ENCODE results near the gene TRUB2. TPM values are rescaled to one million over a fixed set of nuclear protein-coding genes. Genes with fewer than 3 reads are reported as not detected.

TRUB2 gene
- total and polyA plus RNA-seq, 2 of the 8 experiments (the other 6 are each of a cell fraction or from before 2014, with no cell fraction given), result 20.7 to 37.8 TPM

- TF ChIP-seq, protein P1, sequence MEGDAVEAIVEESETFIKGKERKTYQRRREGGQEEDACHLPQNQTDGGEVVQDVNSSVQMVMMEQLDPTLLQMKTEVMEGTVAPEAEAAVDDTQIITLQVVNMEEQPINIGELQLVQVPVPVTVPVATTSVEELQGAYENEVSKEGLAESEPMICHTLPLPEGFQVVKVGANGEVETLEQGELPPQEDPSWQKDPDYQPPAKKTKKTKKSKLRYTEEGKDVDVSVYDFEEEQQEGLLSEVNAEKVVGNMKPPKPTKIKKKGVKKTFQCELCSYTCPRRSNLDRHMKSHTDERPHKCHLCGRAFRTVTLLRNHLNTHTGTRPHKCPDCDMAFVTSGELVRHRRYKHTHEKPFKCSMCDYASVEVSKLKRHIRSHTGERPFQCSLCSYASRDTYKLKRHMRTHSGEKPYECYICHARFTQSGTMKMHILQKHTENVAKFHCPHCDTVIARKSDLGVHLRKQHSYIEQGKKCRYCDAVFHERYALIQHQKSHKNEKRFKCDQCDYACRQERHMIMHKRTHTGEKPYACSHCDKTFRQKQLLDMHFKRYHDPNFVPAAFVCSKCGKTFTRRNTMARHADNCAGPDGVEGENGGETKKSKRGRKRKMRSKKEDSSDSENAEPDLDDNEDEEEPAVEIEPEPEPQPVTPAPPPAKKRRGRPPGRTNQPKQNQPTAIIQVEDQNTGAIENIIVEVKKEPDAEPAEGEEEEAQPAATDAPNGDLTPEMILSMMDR (IDR thresholded peaks at IDR 0.05; ENCODE audit: control extremely low read depth in 1 of 3, insufficient read depth in 1 of 3, low read depth in 1 of 3, low read length in 3 of 3), result no peak
- no peak; the same call in 1 of the 2 replicates for TF ChIP-seq BACH1 (IDR thresholded peaks at IDR 0.05; ENCODE audit: low read length)
- peak; percentile 55; the same call in 1 of the 2 replicates for TF ChIP-seq SIX5 (IDR thresholded peaks at IDR 0.05; ENCODE audit: low read depth, low read length)
- peak; percentile 36; the same call in 1 of the 2 replicates for TF ChIP-seq POLR2AphosphoS5 (IDR thresholded peaks at IDR 0.05; ENCODE audit: low read depth, low read length)
- TF ChIP-seq, protein P2, sequence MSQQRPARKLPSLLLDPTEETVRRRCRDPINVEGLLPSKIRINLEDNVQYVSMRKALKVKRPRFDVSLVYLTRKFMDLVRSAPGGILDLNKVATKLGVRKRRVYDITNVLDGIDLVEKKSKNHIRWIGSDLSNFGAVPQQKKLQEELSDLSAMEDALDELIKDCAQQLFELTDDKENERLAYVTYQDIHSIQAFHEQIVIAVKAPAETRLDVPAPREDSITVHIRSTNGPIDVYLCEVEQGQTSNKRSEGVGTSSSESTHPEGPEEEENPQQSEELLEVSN (IDR thresholded peaks at IDR 0.05), result peak; percentile 6; the same call in 1 of the 2 replicates
- TF ChIP-seq JUND (IDR thresholded peaks at IDR 0.05; ENCODE audit: low read length), result 0 out of 2 replicates have a peak, but pooled peaks have one; percentile 37
- no peak for TF ChIP-seq BCL11A (IDR thresholded peaks at IDR 0.05; ENCODE audit: low read depth in 2 of 2, low read length in 2 of 2)
- peak; percentile 32; the same call in 1 of the 2 replicates for TF ChIP-seq ATF2 (IDR thresholded peaks at IDR 0.05; ENCODE audit: low read length)
- TF ChIP-seq TAF7 (optimal IDR thresholded peaks at IDR 0.05; ENCODE audit: borderline replicate concordance, low read depth, low read length), result no peak
- TF ChIP-seq TEAD4 (IDR thresholded peaks at IDR 0.05; ENCODE audit: low read depth, low read length), result peak; percentile 29; the same call in 1 of the 2 replicates
- peak; percentile 24 to 52; a peak in 2 of 4 replicates for TF ChIP-seq SIN3A (conservative IDR thresholded peaks at IDR 0.05 in 1 of 2, IDR thresholded peaks at IDR 0.05 in 1 of 2; ENCODE audit: low read depth in 1 of 2, low read length in 2 of 2)
- TF ChIP-seq CBX5 (IDR thresholded peaks at IDR 0.05; ENCODE audit: low read depth, low read length), result no peak
- TF ChIP-seq TAF1 (IDR thresholded peaks at IDR 0.05; ENCODE audit: low read depth, low read length), result 0 out of 2 replicates have a peak, but pooled peaks have one; percentile 43
- TF ChIP-seq HDAC6 (IDR thresholded peaks at IDR 0.05; ENCODE audit: low read depth, low read length), result no peak
- TF ChIP-seq CEBPB (IDR thresholded peaks at IDR 0.05; ENCODE audit: low read depth, low read length), result peak; percentile 90
- no peak for TF ChIP-seq MAFK (IDR thresholded peaks at IDR 0.05; ENCODE audit: low read depth, low read length)
- TF ChIP-seq YY1 (IDR thresholded peaks at IDR 0.05; ENCODE audit: low read depth, low read length), result peak; percentile 15; the same call in 1 of the 2 replicates
- peak in 1 of 2 experiments; percentile 75; a peak in 2 of 3 replicates for TF ChIP-seq POLR2A (IDR thresholded peaks at IDR 0.05; ENCODE audit: control extremely low read depth in 1 of 2, low read depth in 2 of 2, low read length in 2 of 2)
- TF ChIP-seq CREB1 (IDR thresholded peaks at IDR 0.05), result peak; percentile 84
Measured at GRCh38 chr9:128339761-128340690, 17.8 kb upstream of the TRUB2 start, which contains the start of gene SLC27A4 (continued).
